Measurements from ENCODE around the gene JAM3.

Gene JAM3

DNA sequence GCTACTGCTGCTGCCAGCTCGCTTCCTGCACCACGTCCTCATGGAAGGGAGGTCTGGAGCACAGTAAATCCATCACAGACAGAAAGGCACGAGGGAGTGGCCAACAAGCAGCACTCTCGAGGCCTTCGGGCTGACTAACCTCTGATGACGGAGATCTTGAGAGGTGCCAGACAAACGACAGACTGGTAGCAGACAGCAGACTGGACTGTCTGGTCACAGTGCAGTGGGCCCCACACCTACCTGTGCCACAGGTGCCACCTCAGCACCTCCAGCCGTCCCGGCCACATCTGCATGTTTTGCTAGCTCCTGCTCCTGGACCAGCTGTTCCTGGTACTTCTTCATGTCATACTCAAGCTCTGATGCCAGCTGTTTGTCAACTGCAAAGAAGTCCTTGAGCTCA is 90.8 kb downstream of the JAM3 start:
- no peak overlapping the region for H3K4me3 ChIP-seq (replicated peaks; ENCODE audit: insufficient read depth, low read length)
- no peaks in the 10 kb centered on the region for H3K27me3 ChIP-seq (ENCODE audit: insufficient read depth, poor library complexity, severe bottlenecking)
- TF ChIP-seq SPI1 (IDR thresholded peaks at IDR 0.05; ENCODE audit: borderline replicate concordance, low read depth): no peak
- no peak overlapping the region for H3K27ac ChIP-seq (replicated peaks)
- DNase-seq (ENCODE audit: low read depth in 1 of 2, low spot score in 1 of 2): no peak

DNA sequence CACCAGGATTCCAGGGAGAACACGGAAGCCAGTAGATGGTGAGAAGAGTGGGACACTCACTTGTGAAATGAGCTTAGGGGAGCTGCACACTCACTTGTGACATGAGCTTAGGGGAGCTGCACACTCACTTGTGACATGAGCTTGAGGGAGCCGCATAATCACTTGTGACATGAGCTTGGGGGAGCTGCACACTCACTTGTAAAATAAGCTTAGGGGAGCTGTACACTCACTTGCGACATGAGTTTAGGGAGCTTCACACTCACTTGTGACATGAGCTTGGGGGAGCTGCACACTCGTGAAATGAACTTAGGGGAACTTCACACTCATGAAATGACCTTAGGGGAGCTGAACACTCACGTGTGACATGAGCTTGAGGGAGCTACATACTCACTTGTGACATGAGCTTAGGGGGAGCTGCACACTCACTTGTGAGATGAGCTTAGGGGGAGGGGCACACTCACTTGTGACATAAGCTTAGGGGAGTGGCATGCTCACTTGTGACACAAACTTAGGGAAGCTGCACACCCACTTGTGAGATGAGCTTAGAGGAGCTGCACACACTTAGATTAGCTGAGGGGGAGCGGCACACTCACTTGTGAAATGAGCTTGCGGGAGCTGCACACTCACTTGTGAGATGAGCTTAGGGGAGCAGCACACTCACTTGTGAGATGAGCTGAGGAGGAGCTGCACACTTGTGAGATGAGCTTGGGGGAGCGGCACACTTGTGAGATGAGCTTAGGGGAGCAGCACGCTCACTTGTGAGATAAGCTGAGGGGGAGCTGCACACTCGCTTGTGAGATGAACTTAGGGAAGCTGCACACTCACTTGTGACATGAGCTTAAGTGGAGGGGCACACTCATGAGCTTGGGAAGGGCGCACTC is 95.9 kb downstream of the JAM3 start:
- no peak for DNase-seq (ENCODE audit: low read depth in 1 of 2, low spot score in 1 of 2)

GRCh38 chr11:134170177-134170918 is 101.5 kb downstream of the JAM3 start:
- TF ChIP-seq POLR2AphosphoS5 (IDR thresholded peaks at IDR 0.05; ENCODE audit: low read depth): no peak
- TF ChIP-seq, protein P1, sequence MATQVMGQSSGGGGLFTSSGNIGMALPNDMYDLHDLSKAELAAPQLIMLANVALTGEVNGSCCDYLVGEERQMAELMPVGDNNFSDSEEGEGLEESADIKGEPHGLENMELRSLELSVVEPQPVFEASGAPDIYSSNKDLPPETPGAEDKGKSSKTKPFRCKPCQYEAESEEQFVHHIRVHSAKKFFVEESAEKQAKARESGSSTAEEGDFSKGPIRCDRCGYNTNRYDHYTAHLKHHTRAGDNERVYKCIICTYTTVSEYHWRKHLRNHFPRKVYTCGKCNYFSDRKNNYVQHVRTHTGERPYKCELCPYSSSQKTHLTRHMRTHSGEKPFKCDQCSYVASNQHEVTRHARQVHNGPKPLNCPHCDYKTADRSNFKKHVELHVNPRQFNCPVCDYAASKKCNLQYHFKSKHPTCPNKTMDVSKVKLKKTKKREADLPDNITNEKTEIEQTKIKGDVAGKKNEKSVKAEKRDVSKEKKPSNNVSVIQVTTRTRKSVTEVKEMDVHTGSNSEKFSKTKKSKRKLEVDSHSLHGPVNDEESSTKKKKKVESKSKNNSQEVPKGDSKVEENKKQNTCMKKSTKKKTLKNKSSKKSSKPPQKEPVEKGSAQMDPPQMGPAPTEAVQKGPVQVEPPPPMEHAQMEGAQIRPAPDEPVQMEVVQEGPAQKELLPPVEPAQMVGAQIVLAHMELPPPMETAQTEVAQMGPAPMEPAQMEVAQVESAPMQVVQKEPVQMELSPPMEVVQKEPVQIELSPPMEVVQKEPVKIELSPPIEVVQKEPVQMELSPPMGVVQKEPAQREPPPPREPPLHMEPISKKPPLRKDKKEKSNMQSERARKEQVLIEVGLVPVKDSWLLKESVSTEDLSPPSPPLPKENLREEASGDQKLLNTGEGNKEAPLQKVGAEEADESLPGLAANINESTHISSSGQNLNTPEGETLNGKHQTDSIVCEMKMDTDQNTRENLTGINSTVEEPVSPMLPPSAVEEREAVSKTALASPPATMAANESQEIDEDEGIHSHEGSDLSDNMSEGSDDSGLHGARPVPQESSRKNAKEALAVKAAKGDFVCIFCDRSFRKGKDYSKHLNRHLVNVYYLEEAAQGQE (IDR thresholded peaks at IDR 0.05; ENCODE audit: insufficient replicate concordance, low read depth): no peak
- TF ChIP-seq SPI1 (IDR thresholded peaks at IDR 0.05; ENCODE audit: borderline replicate concordance, low read depth): no peak
- TF ChIP-seq, protein P2, sequence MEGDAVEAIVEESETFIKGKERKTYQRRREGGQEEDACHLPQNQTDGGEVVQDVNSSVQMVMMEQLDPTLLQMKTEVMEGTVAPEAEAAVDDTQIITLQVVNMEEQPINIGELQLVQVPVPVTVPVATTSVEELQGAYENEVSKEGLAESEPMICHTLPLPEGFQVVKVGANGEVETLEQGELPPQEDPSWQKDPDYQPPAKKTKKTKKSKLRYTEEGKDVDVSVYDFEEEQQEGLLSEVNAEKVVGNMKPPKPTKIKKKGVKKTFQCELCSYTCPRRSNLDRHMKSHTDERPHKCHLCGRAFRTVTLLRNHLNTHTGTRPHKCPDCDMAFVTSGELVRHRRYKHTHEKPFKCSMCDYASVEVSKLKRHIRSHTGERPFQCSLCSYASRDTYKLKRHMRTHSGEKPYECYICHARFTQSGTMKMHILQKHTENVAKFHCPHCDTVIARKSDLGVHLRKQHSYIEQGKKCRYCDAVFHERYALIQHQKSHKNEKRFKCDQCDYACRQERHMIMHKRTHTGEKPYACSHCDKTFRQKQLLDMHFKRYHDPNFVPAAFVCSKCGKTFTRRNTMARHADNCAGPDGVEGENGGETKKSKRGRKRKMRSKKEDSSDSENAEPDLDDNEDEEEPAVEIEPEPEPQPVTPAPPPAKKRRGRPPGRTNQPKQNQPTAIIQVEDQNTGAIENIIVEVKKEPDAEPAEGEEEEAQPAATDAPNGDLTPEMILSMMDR (IDR thresholded peaks at IDR 0.05; ENCODE audit: insufficient read depth, low read length): no peak
- no peak for TF ChIP-seq GABPA (IDR thresholded peaks at IDR 0.05; ENCODE audit: low read depth)
- no peak for DNase-seq (ENCODE audit: low read depth in 1 of 2, low spot score in 1 of 2)
- no peak overlapping the region for H3K27ac ChIP-seq (replicated peaks)
- H3K27me3 ChIP-seq (ENCODE audit: insufficient read depth, poor library complexity, severe bottlenecking): no peaks in the 10 kb centered on the region
- H3K4me3 ChIP-seq (replicated peaks; ENCODE audit: insufficient read depth, low read length): no peak overlapping the region

More for the DNA sequence above, 95.9 kb downstream of the JAM3 start:
- H3K27me3 ChIP-seq (ENCODE audit: insufficient read depth, poor library complexity, severe bottlenecking): no peaks in the 10 kb centered on the region
- H3K4me3 ChIP-seq (replicated peaks; ENCODE audit: insufficient read depth, low read length): no peak overlapping the region
- TF ChIP-seq, protein P2 (IDR thresholded peaks at IDR 0.05; ENCODE audit: insufficient read depth, low read length): no peak
- TF ChIP-seq POLR2AphosphoS5 (IDR thresholded peaks at IDR 0.05; ENCODE audit: low read depth) (no peak), SPI1 (IDR thresholded peaks at IDR 0.05; ENCODE audit: borderline replicate concordance, low read depth) (no peak), GABPA (IDR thresholded peaks at IDR 0.05; ENCODE audit: low read depth) (no peak)
- TF ChIP-seq, protein P1 (IDR thresholded peaks at IDR 0.05; ENCODE audit: insufficient replicate concordance, low read depth): no peak
- H3K27ac ChIP-seq (replicated peaks): no peak overlapping the region

- TF ChIP-seq POLR2AphosphoS5 (IDR thresholded peaks at IDR 0.05; ENCODE audit: low read depth) (no peak), SPI1 (IDR thresholded peaks at IDR 0.05; ENCODE audit: borderline replicate concordance, low read depth) (no peak), GABPA (IDR thresholded peaks at IDR 0.05; ENCODE audit: low read depth) (no peak)
- TF ChIP-seq, protein P1 (IDR thresholded peaks at IDR 0.05; ENCODE audit: insufficient replicate concordance, low read depth): no peak
- TF ChIP-seq, protein P2 (IDR thresholded peaks at IDR 0.05; ENCODE audit: insufficient read depth, low read length): no peak
- Histone ChIP-seq H3K4me3 (replicated peaks; ENCODE audit: insufficient read depth, low read length) (no peak overlapping the region), H3K27me3 (ENCODE audit: insufficient read depth, poor library complexity, severe bottlenecking) (no peaks in the 10 kb centered on the region), H3K27ac (replicated peaks) (no peak overlapping the region)
- DNase-seq (ENCODE audit: low read depth in 1 of 2, low spot score in 1 of 2): no peak
Observed at GRCh38 chr11:134170919-134171281, 102.0 kb downstream of the JAM3 start.
